Stimulated activated CD4-positive, alpha-beta T cell treated with anti-CD3 and anti-CD28 coated beads, Interleukin-12 subunit alpha, Interleukin-12 subunit beta, amount 100 ng/mL, for 48 hours (primary cell): ENCODE measurements around the gene NPM3.

Experiments used
- DNase-seq, 3 donors: peaks; one replicate each; pipeline ENCODE4 v3.0.0-alpha.2; 2020; ENCODE audit warnings: low read depth in 2 of 3, low spot score in 1 of 3

Gene NPM3

GRCh38 chr10:101782811-101783735 is at the start of gene NPM3:
Gene NPM3, minus strand, starts transcription at chr10:101783446. Its CDS starts 56 bp downstream, at chr10:101783390.
- DNase-seq: peak; percentile 76 to 86 (median 84)

DNA sequence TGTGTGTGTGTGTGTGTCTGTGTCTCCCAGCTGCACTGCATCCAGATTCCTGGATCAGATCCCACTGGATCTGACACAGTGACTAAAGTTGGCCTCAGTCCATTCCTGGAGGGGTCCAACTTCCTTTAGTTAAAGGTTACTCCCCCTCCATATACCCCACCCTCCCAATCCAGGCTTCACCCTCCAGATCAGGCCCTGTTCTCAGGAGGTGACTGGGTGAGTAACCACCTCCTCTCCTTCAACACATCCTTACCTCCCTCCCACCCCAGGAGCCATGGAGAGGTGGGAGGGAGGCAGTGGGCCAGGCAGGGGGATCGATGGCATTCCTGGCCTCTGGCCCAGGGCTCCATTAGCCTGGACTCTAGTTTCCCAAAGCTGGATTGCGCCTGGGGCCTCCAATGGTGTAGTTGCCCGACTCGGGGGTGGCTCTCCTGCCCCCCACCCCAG is 49.1 kb upstream of the NPM3 start:
- DNase-seq: no peak

- no peak for DNase-seq
Measured at GRCh38 chr10:101831169-101831811, 48.0 kb upstream of the NPM3 start.

GRCh38 chr10:101830322-101831168 is 47.3 kb upstream of the NPM3 start:
- peak; percentile 78 to 88 (median 82) for DNase-seq

- DNase-seq: peak in 2 of 3 donors; percentile 36 to 54
Measured at GRCh38 chr10:101829561-101830315, 46.5 kb upstream of the NPM3 start.

GRCh38 chr10:101828766-101829551 is 45.7 kb upstream of the NPM3 start:
- no peak for DNase-seq

GRCh38 chr10:101827919-101828600 is 44.8 kb upstream of the NPM3 start:
- no peak for DNase-seq

- DNase-seq: no peak
Measured at GRCh38 chr10:101826852-101827434, 43.7 kb upstream of the NPM3 start.

- no peak for DNase-seq
Measured at GRCh38 chr10:101824736-101825135, 41.5 kb upstream of the NPM3 start.

DNA sequence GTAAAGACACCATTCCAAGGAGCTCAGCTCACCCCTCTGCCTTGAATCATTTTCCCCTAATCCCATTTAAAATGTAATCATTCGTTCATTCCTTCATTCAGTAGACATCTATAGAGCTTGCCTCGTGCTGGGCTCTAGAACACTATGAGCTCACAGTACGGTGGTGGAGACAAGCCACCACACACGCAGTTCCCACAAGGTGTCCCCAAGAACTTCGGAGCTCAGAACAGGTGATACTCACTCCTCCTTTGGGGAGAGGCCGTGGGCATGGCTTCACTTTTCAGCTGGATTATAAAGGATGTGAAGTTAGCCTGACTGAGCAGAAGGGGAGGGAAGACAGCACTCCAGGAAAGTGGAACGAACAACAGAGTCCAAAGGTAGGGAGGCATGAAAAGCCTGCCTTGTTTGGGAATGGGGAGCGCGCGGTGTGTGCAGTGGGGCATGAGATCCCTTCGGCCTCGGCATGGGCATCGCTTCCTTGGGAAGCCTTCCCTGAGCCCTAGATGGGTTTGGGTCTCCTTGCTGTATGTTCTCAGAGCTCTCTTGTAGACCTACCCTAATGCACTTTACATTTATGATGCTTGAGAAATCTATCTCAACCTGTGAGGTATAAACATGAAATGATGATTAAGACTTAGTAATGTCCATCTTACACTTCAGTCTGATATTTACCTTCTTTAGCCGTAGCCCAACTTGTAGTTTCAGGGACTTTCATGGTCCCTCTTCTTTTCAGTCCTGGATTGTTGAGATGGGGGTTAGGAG is 35.8 kb upstream of the NPM3 start:
- DNase-seq: no peak

DNA sequence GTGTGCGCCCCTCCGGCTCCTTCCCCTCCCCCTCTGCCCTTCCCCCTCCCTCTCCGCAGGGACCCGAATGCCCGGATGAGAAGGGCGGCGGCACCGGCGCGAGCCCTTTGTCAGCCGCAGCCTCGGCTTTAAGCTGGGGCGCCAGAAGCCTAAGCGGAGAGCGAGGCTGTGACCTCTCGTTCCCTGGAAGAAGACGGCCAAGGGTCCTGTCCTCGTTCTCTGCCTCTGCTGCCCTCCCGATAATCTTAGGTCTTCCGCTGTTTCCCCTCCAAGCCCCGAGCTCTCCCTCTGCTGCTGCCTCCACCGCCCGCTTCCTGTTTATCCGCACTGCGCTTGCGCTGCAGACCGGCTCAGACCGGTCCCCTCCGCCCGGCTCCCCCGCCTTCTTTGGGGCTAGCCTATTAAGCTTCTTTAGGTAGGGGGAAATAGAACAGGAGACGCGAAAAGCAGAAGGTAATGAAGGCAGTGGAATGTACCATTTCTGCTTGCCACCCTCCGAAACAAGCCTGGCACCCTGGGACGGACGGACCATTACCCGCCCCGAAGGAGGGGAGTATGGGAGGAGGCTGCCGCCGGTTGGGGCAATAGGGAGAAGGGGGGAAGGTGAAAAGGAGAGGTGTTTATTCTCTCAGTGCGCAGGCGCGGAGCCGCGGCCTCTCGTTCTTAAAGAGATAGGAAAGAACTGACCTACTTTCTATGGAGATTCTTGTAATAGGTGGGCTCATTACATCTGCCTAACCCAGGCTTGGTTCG is 35.0 kb upstream of the NPM3 start, which contains the start of gene OGA:
OGA (minus strand) TSS at position 326 of the 753 bp plus-strand sequence. CDS start 422 bp downstream, outside the sequence.
- peak; percentile 93 to 98 (median 96) for DNase-seq

DNA sequence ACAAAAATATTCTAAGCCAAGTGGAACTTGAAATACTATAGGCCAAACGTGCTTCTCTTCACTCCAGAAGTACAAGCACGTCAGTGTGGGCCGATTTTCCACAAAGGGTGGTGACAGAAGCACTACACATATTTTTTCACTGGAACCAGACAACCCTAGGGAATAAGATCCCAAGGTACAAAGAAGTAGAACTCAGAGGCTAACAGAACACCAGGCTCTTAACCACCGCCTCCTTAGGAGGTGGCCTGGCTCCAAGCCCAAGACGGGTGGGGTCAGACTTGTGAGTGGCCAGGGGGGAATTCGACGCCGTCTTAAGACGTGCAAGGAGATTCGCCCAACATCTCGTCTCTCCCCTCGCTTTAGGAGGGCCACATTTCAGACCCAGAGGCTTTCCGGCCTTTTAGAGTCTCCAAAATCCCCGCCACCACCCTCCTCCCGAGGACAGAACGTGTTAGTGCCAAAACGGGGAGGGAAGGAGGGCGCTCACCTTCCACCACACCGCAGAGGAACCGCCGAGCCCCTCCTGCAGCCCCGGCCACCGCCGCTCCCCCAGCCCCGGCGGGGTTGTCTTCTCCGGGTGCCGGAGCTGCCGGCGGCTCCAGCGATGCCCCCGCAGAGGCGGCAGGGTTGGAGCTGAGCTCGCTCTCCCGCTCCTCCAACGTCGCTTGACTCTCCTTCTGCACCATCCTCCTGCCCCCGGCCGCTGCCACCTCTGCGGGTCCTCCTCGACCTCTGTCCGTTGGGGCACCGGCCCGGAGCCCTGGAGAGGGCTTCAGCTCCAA is 34.3 kb upstream of the NPM3 start:
- DNase-seq: no peak

DNA sequence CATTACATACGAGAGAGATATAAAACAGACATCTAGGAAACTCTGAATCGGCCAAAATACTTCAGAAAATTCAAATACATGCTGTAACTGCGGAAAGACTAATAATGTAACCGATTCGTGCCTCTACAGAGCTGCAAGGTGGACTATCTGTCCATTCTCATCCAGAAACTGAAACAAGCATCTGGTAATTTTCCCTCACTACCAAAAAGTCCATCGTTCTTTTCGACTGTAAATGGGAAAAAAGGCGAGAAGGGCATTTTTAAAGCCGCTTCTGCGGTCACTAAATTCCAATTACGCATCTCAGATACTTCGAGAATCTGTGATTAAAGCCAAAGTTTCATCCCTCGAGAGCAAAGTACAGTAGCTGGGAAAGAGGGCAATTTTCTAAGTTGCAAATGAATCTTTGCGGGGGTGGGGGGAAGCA is 33.7 kb upstream of the NPM3 start:
- no peak for DNase-seq

DNA sequence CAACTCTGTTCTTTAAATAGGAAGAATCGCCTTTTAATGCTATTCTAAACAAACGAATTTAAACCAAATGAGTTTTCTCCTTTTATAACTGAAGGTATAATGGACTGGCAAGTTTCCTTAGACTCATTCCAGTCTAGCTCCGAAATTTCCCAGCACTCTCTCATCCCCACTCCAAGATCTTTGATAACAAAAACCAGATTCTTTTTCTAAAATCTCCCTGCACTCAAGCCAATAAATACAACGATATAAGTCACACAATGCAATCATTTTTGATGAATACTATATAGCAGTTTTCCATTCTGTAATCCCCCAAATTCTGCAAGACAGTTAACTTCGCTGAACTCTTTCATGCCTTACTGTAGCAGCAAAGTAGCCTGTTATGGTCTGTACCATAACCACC is 33.1 kb upstream of the NPM3 start:
- DNase-seq: no peak

- no peak for DNase-seq
Measured at GRCh38 chr10:101814466-101815071, 31.3 kb upstream of the NPM3 start.

DNA sequence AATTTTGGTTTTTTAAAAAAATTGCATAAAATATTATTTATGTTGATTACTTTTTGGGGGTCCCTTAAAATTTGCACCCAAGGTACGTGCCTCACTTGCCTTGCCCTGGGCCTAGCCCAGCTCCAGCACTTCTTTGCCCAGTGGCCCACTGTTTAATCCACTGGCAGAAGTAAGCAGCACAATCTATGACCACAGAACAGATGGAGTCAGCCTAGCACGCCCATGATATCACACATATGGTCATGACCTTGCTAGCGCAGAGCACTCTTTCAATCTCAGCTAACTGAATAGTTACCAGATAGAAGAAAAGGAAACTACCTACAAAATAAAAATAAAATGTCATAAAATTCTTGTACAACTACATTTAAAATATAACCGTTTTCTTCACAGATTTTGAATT is 29.4 kb upstream of the NPM3 start:
- no peak for DNase-seq
